ENCODE results near the gene SEC61A2.

Gene SEC61A2

DNA sequence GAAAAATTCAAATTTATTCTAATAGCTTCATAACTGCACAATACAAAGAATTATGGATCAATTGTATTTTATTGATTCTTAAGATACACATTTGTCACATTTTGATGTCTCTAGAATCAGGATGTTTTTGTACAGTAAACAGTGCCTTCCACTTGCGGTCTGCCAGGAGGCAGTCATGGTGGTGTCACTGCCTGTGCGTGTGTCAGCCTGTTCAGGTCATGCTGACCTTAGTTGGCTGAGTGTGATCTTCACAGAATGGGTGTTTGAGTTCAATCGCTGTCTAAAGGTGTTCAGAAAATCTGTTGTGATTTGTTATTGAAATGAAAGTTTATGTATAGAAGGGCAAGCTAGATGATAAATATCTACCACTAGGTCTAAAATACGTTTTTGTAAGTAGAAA lies 20.7 kb downstream of the SEC61A2 start:
- ChIA-PET CTCF (interaction anchor here (1.5 kb wide), 1 partner anchor 925 kb away, joined by 3 read pairs; no protein-coding TSS in a partner anchor), POLR2A (no interaction called here)

GRCh38 chr10:12154516-12154915 lies 25.0 kb downstream of the SEC61A2 start:
- no peak for DNase-seq (ENCODE audit: low read depth, low spot score)
- POLR2A ChIA-PET, result no interaction called here
- H3K4me3 ChIP-seq (ENCODE audit: low read depth, low read length), result no peak overlapping the region
- TF ChIP-seq, protein P1, sequence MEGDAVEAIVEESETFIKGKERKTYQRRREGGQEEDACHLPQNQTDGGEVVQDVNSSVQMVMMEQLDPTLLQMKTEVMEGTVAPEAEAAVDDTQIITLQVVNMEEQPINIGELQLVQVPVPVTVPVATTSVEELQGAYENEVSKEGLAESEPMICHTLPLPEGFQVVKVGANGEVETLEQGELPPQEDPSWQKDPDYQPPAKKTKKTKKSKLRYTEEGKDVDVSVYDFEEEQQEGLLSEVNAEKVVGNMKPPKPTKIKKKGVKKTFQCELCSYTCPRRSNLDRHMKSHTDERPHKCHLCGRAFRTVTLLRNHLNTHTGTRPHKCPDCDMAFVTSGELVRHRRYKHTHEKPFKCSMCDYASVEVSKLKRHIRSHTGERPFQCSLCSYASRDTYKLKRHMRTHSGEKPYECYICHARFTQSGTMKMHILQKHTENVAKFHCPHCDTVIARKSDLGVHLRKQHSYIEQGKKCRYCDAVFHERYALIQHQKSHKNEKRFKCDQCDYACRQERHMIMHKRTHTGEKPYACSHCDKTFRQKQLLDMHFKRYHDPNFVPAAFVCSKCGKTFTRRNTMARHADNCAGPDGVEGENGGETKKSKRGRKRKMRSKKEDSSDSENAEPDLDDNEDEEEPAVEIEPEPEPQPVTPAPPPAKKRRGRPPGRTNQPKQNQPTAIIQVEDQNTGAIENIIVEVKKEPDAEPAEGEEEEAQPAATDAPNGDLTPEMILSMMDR (IDR thresholded peaks at IDR 0.05; ENCODE audit: insufficient read depth, low read length, missing control alignments), result no peak
- CTCF ChIA-PET, result no interaction called here

More for the DNA sequence above, 20.7 kb downstream of the SEC61A2 start:
- no peak for DNase-seq (ENCODE audit: low read depth, low spot score)
- TF ChIP-seq, protein P1 (IDR thresholded peaks at IDR 0.05; ENCODE audit: insufficient read depth, low read length, missing control alignments), result no peak
- no peak overlapping the region for H3K4me3 ChIP-seq (ENCODE audit: low read depth, low read length)

- no peak overlapping the region for H3K4me3 ChIP-seq (ENCODE audit: low read depth, low read length)
- POLR2A ChIA-PET, result no interaction called here
- DNase-seq (ENCODE audit: low read depth, low spot score), result no peak
- TF ChIP-seq, protein P1 (IDR thresholded peaks at IDR 0.05; ENCODE audit: insufficient read depth, low read length, missing control alignments), result no peak
- CTCF ChIA-PET, result no interaction called here
Measured at GRCh38 chr10:12156367-12157123, 27.1 kb downstream of the SEC61A2 start.

GRCh38 chr10:12158111-12158510 lies 28.6 kb downstream of the SEC61A2 start:
- DNase-seq (ENCODE audit: low read depth, low spot score), result no peak
- no peak overlapping the region for H3K4me3 ChIP-seq (ENCODE audit: low read depth, low read length)
- ChIA-PET CTCF (no interaction called here), POLR2A (no interaction called here)
- TF ChIP-seq, protein P1 (IDR thresholded peaks at IDR 0.05; ENCODE audit: insufficient read depth, low read length, missing control alignments), result no peak

- POLR2A ChIA-PET, result no interaction called here
- TF ChIP-seq, protein P1 (IDR thresholded peaks at IDR 0.05; ENCODE audit: insufficient read depth, low read length, missing control alignments), result no peak
- no peak for DNase-seq (ENCODE audit: low read depth, low spot score)
- no peak overlapping the region for H3K4me3 ChIP-seq (ENCODE audit: low read depth, low read length)
- CTCF ChIA-PET, result no interaction called here
Measured at GRCh38 chr10:12160664-12161063, 31.2 kb downstream of the SEC61A2 start.

DNA sequence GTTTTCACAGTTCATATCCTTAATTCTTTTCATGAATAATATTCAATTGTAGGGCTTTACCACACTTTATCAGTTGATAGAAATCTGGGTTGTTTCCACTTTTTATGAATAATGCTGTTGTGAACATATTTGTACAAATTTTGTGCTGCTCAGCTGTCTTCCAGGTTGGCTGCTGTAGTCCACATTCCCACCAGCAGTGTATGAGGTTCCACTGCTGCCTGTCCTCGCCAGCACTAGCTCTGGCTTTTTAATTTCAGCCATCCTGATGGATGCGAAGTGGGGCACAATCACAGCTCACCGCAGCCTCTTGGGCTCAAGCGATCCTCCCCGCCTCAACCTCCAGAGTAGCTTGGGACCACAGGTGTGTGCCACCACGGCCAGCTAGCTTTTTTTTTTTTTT lies 33.5 kb downstream of the SEC61A2 start:
- H3K4me3 ChIP-seq (ENCODE audit: low read depth, low read length), result no peak overlapping the region
- ChIA-PET POLR2A (no interaction called here), CTCF (interaction anchor here (1.7 kb wide), 1 partner anchor 32 kb away, joined by 4 read pairs; no protein-coding TSS in a partner anchor)
- TF ChIP-seq, protein P1 (IDR thresholded peaks at IDR 0.05; ENCODE audit: insufficient read depth, low read length, missing control alignments), result no peak
- no peak for DNase-seq (ENCODE audit: low read depth, low spot score)
